HG02571 (cell line): Measurements from ENCODE around the gene KCNJ13.
"Not testable (repeated sequence)": the region's sequence is repeated elsewhere in the genome, so short reads cannot be mapped to it uniquely, and the experiment has no call there.

Experiments used
- ATAC-seq: cut with Tn5 transposase; IDR thresholded peaks from one replicate; pipeline ENCODE4 v1.9.1; 2021; ENCODE audit warnings: mild to moderate bottlenecking, moderate library complexity; ENCODE audit not compliant: unreplicated experiment

Gene KCNJ13

DNA sequence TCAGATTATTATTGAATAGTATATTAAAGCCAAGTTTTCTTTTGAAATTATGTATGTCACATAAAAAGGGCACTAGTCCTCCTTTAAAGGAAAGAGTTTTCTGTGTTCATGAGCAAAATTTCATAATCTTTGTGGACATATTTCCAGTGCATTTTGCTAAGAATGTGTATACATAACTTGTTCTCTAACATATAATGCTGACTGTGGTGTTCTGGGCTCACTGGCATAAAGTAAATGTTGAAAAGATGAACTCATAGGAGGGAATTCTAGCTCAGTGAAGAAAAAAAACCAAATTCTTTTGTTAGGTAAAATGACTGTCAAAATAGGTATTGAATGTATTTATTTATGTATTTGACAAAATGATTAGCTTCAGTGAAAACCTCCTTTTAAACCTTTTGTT, 6.2 kb downstream of the KCNJ13 start:
- ATAC-seq = no peak

- no peak for ATAC-seq
Observed at GRCh38 chr2:232767866-232768265, 8.5 kb downstream of the KCNJ13 start.

GRCh38 chr2:232761301-232761907, 15.0 kb downstream of the KCNJ13 start:
- no peak for ATAC-seq

GRCh38 chr2:232757905-232758304, 18.5 kb downstream of the KCNJ13 start:
- no peak for ATAC-seq

DNA sequence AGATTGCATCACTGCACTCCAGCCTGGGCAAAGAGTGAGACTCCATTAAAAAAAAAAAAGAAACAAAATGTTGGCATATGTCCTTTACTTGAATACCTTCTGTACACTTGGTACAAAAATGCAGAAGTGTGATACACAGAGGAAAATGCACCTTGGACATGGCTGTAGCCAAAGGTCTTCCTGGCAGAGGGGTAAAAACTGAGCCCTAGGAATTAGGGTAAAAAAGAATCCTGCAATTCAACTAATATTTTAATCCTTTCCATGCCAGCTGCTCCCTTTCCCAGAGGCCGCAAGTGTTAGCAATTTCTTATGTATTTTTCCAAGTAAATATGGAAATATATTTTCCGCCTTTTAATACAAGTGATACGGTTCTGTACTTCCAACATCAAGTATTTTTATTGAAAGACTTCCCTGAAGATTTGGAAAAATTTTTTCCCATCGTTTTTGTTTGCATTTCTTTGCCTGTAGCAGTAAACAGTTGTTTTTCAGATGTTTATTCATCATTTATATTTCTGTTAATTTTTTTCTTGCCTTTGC, 26.2 kb downstream of the KCNJ13 start:
- no peak for ATAC-seq

DNA sequence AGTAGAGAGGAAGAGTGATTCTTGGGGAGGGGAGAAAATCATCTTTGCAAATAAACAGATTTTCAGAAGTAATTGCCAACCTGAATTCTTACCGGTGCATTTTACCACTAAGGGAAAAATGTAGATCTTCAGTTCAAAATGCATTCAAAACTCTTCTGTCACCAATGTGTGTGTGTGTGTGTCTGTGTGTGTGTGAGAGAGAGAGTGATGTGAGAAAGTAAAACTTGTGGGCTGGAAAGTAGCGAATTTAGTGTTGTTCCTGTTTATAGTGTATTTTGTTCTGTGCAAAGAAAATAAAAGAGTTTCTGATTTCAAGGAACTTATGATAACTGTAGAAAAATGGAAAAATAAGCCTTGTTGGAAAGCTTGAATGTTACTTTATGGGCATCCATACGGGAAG, 27.0 kb downstream of the KCNJ13 start:
- ATAC-seq = no peak

DNA sequence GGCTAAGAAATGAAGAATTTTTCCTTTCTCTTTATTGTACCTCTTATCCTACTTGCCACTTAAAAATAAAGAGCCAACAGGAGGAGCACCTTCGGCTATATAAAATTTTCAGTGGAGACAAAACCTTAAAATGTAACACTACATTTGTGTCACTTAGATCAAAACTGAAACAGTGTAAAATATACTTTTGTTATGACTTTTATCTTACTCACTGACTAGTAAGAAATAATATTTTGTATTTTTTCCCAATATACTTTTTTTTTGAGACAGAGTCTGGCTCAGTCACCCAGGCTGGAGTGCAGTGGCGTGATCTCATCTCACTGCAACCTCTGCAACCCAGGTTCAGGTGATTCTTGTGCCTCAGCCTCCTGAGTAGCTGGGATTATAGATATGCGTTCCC, 28.3 kb downstream of the KCNJ13 start:
- no peak for ATAC-seq

- ATAC-seq = no peak
Observed at GRCh38 chr2:232744963-232745362, 31.4 kb downstream of the KCNJ13 start.

DNA sequence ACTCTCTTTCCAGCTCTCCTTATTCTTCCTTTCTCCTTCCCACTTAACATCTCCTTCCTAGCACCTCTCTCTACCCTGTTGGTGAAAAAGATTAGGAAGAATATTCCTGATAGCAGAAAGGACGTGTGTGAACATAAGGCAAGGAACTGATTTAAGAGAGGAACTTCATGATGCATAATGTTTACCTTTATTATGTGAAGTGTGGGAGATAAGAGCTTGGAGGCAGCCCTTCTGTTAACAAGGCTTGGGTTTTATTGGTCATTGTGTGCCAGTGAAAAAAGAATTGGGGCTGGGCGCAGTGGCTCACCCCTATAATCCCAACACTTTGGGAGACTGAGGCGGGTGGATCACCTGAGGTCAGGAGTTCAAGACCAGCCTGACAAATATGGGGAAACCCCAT, 34.4 kb downstream of the KCNJ13 start:
- no peak for ATAC-seq

DNA sequence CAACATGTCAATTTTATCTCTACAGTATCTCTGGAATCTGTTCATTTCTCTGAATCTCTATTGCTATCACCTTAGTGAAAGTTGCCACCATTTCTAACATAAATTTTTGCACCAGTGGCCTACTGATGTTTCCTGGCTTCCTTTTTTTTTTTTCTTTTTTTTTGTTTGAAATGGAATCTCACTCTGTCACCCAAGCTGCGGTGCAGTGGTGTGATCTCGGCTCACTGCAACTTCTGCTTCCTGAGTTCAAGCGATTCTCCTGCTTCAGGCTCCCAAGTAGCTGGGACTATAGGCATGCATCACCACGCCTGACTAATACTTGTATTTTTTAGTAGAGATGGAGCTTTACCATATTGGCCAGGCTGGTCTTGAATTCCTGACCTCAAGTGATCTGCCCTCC, 35.1 kb downstream of the KCNJ13 start:
- ATAC-seq = no peak

DNA sequence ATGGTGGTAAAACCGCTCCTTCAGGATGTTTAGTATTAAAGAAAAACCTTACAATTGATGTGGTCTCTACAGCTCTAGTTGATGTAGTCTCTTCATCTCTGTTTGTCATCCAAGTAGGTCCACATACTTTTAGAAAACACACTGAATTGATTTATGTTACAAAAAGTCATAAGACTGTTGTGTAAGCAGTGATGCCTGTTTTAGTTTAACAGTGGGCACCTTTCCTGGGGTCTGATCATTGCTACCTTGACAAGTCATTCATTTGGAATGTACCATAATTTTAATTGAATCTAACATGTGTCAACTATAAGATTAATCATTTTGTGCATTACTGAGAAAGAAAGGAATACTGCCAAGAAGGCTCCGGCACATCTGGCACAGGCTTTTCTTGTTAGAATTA, 44.9 kb downstream of the KCNJ13 start:
- ATAC-seq = no peak

- no peak for ATAC-seq
Observed at GRCh38 chr2:232728785-232729184, 47.6 kb downstream of the KCNJ13 start.

DNA sequence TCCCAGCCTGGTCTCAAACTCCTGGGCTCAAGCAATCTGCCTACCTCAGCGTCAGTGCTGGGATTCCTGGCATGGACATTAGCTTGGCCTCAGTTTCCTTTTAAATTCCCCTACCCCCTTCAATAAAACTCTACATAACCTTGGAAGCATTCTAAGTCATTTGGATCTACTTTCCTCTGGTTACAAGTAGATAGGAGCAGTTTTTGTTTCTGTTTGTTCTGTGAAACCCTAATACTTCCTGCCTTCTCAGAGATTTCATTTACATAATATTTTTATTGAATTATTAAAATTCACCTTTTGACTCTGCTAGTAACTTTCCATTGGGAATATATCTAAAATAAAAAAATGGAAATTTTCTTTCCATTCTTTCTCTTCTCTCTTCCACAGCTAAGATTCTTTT, 53.3 kb downstream of the KCNJ13 start:
- ATAC-seq = no peak

DNA sequence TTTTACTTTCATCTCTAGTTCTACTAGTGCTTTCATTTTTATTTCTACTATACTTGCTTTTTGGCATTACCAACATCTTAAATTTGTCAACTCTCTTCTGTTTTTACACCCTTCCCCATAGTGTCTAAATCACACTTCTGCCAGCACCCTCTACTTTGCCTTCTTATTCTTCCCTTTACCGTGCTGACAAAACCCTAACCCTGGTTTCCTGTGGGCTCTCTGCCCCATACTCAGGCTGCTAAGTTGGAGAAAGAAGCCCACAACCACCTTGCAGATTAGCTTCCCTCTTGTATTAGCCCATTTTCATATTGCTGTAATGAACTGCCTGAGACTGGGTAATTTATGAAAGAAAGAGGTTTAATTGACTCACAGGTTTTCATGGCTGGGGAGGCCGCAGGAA, 54.5 kb downstream of the KCNJ13 start:
- ATAC-seq = no peak

GRCh38 chr2:232721261-232721660, 55.1 kb downstream of the KCNJ13 start:
- no peak for ATAC-seq

GRCh38 chr2:232720056-232720455, 56.3 kb downstream of the KCNJ13 start:
- ATAC-seq = not testable (repeated sequence)
